Mammary epithelial cell (primary cell): ENCODE results near the gene DNAJC16.

Source experiments
- CTCF ChIP-seq, 2 donors: IDR thresholded peaks in 1 of 2; conservative IDR thresholded peaks in 1 of 2; 2 replicates each; pipeline ENCODE4 v1.5.1; 2011 to 2012; ENCODE audit warnings: inconsistent platforms in 2 of 2, low read length in 2 of 2, mild to moderate bottlenecking in 2 of 2, control low read depth in 1 of 2, low read depth in 1 of 2; ENCODE audit not compliant: insufficient read depth in 1 of 2; ENCODE audit errors: extremely low read depth in 1 of 2
- EZH2 ChIP-seq: IDR thresholded peaks from 2 replicates; pipeline ENCODE4 v1.6.1; 2012; ENCODE audit warnings: low read length, inconsistent platforms, borderline replicate concordance

GRCh38 chr1:15519625-15520024 is 7.0 kb upstream of the DNAJC16 start:
- TF ChIP-seq CTCF (conservative IDR thresholded peaks at IDR 0.05 in 1 of 2, IDR thresholded peaks at IDR 0.05 in 1 of 2; ENCODE audit: extremely low read depth in 1 of 2, insufficient read depth in 1 of 2, low read depth in 1 of 2, low read length in 2 of 2) = no peak
- no peak for TF ChIP-seq EZH2
